ENCODE data around the gene C20orf173.
"Not testable (repeated sequence)": the region's sequence is repeated elsewhere in the genome, so short reads cannot be mapped to it uniquely, and the experiment has no call there.

C20orf173 gene

DNA sequence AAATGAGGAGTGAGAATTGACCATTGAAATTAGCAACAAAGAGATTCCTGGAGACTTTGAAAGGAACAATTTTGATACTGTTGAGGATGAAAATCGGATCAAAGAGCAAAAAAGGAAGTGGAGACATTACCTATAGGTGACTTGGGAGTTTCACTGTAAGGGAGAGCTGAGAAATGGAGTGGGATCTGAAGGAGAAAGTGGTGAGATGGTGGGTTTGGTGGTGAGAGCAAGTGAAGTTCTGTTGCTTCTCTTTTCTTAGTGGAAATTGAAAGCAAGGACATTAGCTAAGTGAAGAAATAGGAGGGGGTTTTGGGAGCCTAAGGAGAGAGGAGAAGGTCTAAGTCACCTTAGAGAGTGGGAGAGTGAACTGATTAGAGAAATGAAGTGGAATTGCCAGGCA lies 16.7 kb upstream of the C20orf173 start:
- DNase-seq (ENCODE audit: low spot score) = no peak

DNA sequence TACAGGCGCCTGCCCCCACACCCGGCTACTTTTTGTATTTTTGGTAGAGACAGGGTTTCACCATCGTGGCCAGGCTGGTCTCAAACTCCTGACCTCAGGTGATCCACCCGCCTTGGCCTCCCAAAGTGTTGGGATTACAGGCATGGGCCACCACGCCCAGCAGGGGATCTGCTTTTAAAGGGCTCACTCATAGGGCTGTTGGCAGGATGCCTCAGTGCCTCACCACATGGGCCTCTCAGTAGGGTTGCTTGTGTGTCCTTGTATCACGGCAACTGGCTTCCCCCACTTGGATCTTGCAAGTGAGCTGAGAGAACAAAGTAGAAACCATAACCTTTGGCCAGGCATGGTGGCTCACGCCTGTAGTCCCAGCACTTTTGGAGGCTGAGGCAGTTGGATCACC lies 15.5 kb upstream of the C20orf173 start:
- not testable (repeated sequence) for DNase-seq (ENCODE audit: low spot score)

DNA sequence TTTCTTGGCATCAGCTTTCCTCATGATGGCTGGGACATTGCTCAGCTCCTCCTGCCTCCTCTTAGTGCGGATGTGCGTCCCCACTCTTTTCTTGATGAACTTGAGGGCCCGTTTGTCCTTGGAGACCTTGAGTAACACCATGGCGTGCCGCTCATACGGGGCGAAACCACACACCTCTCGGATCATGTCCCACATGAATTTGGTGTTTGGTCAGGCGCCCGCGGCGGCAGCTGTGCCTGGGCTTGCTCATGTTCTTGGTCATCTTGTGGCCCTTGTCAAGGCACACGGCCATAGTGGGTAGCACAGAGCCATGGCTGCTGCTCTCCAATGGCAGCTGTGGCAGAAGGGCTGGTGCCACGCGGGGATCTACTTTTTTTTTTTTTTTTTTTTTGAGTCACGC lies 15.0 kb upstream of the C20orf173 start:
- DNase-seq (ENCODE audit: low spot score) = no peak

DNA sequence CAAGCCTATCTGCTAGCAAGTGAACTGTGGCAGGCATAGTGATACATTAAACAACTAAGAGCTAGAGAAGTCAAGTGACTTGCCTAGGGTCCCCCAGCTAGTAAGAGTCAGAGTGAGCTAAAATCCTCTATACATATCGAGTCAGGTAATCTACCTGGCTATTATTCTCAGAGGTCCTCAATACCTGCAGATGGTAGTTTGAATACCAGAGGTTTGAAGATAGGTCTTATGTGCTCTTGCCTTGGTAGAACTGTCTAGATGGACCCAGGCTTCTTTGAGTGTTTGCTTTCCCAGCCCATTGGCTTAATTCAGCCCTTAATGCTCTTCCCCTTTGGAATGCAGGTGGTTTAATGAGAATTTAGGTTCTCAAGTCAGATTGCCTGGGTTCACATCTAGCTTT lies 13.5 kb upstream of the C20orf173 start:
- no peak for DNase-seq (ENCODE audit: low spot score)

DNA sequence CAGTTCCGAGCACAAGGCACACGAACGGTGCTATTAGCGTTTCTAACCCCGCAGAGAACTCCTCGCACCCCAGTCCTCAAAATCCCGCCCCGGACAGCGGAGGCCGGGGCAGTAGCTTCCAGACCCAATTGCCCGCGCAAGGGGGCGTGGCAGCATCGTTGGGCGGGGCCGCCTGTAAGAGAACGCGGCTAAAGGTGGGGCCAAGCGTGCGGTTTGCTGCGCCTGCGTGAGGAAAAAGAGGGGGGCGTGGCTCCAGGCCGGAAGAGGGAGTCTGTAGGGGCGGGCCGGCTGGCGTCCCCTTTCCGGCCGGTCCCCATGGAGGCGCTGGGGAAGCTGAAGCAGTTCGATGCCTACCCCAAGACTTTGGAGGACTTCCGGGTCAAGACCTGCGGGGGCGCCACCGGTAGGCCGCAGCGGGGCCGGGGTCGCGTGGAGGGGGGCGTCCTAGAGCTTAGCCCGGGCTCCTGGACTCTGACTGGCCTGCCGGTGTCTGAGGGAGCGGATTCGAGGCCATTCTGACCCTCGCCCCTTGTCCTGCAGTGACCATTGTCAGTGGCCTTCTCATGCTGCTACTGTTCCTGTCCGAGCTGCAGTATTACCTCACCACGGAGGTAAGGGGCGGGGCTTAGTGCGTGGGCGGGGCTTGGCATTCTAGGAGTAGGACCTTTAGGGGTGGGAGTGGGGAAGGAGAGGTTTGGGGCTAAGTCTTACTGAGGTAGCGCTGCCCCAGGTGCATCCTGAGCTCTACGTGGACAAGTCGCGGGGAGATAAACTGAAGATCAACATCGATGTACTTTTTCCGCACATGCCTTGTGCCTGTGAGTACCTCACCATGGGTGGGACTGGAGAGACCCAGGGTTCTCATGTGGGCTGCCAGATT lies 12.6 kb upstream of the C20orf173 start, which contains the start of gene ERGIC3:
ERGIC3 (plus strand) TSS at position 296 of the 880 bp plus-strand sequence; CDS start at position 316, 20 bp downstream.
- peak; percentile 98 for DNase-seq (ENCODE audit: low spot score)

DNA sequence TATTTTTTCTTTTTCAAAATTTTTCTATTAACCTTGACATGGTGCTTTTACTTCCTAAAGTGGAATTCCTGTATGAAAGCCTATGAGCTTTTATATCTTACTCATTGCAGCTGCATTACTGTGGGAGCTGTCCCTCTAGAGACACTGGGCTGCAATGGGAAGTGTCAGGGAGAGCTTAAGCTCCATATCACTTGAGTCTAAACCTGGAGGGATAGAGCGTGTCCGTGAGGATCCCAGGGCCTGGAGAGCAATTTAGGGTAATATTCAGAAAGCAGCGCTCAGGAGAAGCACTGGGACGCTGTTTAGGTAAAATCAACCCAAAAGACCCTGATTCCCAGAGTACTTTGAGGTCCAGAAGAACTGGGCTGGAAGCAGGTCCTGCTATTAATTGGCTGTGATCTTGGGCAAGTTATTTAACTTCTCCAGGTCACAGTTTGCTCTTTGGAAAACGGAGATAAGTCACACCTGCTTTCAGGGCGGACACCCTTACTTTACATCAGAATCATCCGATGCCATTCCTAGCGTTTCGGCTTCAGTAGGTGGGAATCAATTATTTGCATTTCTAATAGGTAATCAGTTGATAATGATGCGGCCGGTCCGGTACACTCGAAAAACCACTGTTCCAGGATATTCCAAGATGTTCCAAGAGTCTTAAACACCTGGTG lies 11.8 kb upstream of the C20orf173 start:
- DNase-seq (ENCODE audit: low spot score) = no peak

DNA sequence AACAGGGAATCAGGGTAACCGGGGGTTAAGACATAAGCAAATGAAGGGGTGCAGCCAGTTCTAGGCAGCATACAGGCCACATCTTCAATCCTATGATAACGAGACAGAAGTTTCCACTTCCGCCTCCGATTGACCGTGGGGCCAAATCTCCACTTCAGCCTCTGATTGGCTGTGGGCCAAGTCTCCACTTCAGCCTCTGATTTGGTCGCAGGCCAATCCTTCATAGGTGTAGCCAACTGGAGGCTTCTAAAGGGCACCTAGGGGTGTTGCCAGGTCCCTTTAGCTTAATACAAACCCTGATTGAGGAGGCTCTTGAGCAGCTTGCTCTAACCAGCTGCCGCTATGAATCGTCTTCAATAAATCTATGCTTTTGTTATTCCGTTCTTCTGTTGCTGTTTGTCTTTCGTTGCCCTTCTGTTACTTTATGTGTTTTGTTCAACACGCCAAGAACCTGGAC lies 10.3 kb upstream of the C20orf173 start:
- DNase-seq (ENCODE audit: low spot score) = peak; percentile 87

DNA sequence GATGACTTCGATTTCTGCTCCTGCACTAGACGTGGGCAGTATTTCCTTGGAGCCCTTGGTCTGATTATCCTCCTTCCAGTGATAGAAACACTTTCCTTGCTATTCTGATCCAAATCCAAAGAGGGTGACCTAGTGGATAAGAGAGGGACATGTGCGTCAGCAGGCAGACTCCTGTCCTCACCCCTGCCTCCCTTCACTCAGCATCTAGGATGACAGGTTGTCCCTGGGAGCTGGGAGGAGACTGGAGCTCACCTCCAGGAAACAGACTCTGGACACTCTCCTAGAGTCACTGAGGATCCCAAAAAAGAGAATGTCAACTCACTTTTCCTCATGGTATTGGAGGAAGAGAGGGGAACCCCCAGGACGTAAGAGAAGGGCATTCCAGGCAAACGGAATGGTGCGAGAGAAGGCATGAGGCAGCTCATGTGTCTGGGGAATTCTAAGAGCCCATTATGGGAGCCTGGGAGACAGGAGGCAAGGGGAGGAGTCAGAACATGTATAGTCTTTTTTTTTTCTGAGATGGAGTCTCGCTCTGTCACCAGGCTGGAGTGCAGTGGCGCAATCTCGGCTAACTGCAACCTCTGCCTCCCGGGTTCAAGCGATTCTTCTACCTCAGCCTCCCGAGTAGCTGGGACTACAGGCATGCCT lies 2.2 kb downstream of the C20orf173 start:
- no peak for DNase-seq (ENCODE audit: low spot score)

DNA sequence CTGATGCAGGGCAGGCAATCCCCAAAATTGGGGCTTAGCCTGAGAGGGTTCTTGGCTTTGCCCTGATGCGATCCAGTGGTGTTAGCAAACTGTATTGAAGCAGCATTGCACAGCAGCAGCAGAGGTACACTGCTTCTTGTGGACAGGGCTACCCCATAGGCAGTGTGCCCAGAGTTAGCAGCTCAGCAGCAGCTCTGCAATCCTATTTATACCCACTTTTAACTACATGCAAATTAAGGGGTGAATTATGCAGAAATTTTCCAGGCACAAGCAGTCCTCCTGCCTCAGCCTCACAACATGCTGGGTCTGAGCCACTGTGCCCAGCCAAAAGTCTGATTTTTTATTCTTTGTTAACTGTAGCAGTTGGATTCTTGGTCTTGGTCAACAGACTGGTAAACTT lies 3.8 kb downstream of the C20orf173 start:
- no peak for DNase-seq (ENCODE audit: low spot score)

DNA sequence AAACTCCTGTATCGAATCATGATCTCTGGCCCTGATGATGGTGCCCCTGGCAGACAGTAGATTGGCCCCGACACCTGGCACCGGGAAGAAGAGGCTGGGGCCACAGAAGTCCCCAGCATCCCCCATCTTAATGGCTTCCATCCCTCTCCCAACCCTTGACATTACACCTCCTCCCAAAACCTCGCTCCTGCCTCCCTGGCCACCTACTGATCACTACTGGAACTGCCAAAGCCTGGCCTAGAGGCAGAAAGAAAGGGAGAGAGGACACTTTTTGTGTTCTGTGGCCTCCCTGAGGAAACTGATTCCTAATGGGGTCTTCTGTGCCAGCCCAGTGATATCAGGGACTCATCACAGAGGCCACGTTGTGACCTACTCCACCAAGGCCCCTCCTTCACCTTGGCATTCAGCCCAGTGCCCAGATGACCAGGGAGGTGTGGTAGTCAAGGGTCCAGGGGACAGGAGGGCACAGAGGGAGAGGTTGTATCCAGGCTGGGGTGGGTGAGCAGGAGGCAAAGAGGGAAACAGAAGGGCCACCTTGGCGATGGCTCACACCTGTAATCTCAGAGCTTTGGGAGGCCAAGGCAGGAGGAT lies 6.1 kb downstream of the C20orf173 start:
- peak; percentile 57 for DNase-seq (ENCODE audit: low spot score)

DNA sequence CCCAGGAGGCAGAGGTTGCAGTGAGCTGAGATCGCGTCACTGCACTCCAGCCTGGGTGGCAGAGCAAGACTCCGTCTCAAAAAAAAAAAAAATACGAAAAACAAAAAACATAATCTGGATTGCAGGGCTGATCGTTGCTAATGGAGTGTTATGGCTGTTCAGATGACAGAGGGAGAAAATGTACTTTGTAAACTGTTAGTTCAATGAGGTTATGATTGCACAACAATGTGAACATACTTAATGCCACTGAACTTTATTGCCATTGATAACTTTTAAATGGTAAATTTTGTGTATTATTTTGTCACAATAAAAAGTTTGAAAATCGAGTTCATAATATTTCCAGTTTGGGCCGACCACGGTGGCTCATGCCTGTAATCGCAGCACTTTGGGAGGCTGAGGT lies 10.5 kb downstream of the C20orf173 start:
- no peak for DNase-seq (ENCODE audit: low spot score)

DNA sequence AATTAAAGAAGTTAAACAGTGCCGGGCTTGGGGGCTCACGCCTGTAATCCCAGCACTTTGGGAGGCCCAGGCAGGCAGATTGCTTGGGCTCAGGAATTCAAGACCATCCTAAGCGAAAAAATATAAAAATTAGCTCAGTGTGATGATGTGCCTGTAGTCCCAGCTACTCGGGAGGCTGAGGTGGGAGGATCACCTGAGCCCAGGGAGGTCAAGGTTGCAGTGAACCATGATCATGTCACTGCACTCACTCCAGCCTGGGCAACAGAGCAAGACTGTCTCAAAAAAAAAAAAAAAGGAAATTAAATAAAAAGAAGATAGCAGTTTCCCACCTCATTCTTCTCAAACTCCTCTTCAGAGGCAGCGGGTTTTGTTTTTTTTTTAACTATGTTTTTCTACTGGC lies 11.7 kb downstream of the C20orf173 start:
- DNase-seq (ENCODE audit: low spot score) = not testable (repeated sequence)

DNA sequence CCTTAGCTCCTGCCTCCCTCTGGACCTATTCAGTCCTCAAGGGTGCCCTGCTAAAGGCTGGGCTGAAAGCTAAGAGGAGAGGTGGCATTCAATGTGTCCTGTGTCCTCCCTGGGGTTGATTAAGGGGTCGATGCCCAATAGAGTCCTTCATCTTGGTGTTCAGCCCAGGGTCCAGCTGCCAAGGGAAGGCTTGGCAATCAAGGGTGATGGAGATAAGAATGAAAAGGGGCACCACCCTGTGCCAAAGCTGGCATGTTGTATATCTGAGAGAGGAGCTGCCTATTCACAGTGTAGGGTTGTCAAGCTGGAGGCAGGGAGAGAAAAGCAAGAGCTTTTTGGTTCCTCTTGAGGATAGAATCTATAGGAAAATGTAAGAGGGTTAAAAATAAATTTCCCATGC lies 12.3 kb downstream of the C20orf173 start:
- no peak for DNase-seq (ENCODE audit: low spot score)

DNA sequence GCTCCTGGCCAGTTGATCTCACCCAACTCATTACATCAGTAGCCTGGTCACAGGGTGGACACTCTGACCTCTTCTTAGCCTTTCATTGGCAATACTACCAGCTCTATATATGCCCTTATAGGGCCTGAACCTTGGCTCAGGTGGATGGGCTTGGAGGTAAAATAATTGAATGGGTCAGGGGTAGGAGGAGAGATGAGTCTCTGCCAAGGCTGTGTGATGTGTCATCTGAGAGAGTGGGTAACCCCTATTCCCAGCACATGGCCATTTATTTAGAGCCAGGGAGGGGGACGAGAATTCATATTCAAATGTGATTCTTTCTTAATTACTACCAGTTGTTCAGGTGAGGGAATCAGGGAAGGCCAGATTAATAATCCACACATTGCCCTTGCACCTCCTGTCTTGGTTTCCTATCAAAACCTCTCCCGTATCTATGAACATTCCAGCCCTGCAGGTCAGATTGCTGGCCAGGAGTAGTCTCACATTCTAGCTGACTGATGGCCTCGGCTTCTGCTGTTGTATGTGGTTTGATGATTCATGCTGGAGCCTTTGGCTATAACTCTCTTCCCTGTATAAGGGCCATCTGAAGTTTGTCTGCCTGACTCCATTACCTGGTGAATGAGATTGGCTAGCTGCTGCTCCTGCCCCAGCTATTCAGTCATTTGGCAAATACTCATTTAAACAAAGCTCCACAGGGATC lies 13.4 kb downstream of the C20orf173 start:
- DNase-seq (ENCODE audit: low spot score) = no peak

DNA sequence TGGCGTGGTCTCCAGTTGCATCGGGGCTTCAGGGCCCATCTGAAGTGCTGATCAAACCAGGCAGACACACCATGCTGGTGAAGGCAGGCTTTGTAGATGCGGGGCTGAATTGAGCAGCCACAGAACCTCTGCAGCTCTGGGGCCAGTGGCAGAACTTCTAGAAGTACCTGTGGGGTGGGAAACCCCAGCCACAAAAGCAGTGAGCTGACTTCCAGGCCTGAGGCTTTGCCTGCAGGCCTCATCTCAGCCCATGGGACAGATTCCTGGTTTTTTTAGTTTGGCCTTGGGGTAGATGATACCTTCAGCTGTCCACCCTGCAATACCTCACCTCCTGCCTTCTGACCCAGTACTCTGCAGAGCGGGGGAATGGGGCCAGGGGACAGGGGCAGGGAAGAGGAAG lies 14.1 kb downstream of the C20orf173 start:
- DNase-seq (ENCODE audit: low spot score) = no peak

DNA sequence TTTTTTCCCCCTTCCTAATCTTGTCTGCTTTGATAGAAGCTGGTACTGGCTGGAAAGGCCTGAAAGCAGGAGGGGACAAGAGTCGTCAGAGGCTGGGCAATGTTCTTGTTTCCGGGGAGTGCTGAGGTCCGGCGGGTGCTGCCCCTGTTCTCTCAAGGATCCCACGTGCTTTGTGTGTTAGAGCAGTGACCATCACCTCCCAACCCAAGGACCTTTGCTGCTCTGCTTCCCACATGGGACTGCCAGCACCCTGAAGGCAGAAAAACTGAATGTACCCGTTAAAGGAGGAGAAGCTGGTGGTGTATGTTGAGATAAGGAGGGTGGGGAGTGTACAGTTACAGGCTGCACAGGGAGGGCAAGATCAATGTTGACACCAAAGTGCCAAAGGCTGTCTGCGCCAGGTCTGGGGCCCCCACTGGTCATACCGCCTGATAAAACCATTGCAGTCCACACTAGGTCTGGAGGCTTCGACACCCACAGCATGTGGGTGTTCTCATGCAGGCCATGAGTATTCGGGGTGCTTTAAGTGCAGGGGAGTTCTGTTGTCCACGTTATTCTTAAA lies 15.0 kb downstream of the C20orf173 start:
- no peak for DNase-seq (ENCODE audit: low spot score)

DNA sequence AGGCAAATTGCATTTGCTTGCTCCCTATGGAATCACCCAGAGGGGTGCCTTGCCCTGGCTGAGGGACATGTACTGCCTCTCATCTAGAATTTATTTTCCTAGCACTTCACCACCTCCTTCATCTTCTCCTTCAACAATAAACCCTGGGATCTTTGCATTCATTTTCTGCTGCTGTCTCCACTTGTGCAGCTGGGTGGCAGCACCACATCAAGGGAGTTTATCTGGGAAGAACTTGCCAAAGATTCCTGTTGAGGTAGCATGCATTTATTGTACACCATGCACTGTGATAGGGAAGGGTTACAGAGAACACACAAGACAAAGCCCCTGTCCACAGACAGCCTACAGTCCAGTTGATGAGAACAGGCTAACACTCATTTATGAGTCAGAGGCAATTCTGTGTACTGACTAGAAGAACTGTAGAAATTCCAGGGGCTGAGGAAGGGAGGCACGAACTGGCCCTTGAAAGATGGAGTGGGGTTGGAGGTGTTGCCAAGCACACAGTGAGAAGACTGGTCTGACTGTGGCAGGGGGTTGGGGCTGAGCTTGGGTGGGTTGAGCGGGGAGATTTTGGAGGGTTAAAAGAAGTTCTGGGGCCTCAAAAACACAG lies 17.5 kb downstream of the C20orf173 start:
- DNase-seq (ENCODE audit: low spot score) = no peak

DNA sequence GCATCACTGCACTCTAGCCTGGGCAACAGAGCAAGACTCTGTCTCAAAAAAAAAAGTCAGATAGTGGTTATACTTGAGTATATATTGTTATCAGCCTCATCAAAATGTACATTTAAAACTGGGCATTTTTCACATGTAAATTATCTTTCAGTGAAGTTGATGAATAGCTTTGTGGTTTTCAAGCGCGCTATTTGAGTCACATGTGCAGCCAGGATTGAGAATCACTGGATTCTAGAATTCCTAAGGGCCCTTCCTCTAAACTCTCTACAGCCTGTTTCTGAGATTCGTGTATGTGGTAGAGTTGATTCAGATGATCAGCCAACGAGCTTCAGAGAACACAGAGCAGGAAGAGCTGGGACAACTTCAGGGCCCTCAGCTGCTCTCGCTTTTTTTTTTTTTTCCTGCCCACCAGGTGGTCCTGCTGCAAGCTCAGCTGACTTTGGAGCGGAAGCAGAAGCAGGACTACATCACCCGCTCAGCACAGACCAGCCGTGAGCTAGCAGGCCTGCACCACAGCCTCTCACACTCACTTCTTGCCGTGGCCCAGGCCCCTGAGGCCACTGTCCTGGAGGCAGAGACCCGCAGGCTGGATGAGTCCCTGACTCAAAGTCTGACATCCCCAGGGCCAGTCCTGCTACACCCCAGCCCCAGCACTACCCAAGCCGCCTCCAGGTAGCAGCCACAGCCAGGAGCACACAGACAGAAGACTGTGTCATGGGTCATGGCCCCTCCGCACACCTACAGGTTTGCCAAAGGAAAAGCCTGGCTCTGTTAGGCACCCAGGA lies 18.3 kb downstream of the C20orf173 start:
- DNase-seq (ENCODE audit: low spot score) = no peak

DNA sequence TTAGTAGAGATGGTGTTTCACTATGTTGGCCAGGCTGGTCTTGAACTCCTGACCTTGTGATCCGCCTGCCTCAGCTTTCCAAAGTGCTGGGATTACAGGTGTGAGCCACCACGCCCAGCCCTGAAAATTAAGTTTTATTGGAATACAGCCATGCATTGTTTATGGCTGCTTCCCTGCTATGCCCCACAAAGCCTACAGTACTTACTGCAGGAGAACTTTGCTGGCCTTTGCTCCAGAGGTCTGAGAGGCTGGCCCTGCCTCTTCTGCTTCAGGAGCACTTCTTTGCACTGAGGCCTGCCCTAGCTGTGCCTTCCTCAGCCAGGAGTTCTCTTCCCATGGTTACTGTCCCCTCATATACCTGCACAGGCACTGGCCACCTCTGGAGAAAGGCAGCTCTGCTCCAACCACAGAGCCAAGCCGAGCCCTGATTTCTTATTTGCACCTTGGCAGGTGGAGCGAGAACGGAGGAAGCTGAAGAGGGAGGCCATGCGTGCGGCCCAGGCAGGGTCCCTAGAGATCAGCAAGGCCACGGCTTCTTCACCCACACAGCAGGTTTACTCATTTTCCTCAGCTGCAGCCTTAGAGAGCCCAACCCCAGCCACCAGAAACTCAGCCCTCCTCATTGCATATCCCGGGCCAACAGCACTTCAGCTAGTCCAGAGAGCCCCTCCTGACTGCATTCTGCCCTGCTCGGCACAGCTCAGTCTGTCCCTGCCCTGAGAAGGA lies 20.8 kb downstream of the C20orf173 start:
- DNase-seq (ENCODE audit: low spot score) = no peak
